Stimulated activated CD4-positive, alpha-beta T cell treated with anti-CD3 and anti-CD28 coated beads, TNF-alpha, amount 100 ng/mL, for 4 hours (primary cell): Measurements from ENCODE around the gene RFX2.

Source experiments
- DNase-seq, 3 experiments: peaks; one replicate each; pipeline ENCODE4 v3.0.0-alpha.2; 2020; ENCODE audit warnings: low read depth in 3 of 3

The RFX2 gene

DNA sequence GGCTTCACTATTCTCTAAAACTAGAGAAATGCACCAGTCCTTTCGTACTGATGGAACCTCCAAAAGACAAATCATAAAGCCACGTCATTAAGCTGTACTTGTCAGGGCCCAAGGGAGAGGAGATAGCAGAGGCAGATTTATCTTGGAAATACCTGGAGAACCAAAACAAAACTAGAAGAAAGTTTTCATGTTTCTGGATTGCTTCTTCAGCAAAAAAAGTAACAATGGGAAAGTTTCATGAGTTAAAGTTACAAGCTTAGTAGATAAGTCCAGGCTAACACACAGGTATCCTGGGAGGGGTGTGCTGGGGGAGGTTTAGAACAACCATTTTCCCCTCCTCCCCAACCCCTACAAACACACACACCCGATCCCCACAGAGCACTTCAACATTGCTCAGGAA lies 154.0 kb downstream of the RFX2 start:
- no peak for DNase-seq

DNA sequence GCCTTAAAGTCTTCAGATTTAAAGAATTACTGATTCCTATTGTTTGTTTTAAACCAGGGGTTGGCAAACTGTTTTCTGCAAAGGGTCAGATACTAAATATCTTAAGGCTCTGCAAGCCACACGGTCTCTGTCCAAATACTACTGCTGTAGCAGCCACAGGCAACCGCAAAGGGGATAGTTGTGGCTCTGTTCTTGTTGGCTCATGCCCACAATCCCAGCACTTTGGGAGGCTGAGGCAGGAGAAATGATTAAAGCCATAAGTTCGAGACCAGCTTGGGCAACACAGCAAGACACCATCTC lies 154.7 kb downstream of the RFX2 start:
- no peak for DNase-seq

DNA sequence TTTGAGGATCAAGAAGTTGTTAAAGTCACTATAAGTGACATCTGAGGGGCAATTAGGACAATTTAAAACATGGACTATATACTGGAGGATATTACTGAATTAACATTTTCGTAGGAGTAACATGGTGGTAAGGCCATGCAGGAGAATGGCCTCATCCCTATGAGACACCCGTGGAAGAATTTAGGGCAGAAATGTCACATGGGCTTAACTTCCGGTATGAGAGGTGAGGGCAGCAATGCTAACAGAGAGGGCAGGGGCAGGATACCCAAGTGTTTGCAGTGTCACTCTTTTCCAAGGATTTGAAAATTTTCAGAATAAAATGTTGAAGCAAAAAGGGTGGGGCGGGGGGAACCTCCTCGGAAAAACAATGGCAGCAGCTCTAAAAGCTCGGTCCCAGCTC lies 156.0 kb downstream of the RFX2 start:
- no peak for DNase-seq

DNA sequence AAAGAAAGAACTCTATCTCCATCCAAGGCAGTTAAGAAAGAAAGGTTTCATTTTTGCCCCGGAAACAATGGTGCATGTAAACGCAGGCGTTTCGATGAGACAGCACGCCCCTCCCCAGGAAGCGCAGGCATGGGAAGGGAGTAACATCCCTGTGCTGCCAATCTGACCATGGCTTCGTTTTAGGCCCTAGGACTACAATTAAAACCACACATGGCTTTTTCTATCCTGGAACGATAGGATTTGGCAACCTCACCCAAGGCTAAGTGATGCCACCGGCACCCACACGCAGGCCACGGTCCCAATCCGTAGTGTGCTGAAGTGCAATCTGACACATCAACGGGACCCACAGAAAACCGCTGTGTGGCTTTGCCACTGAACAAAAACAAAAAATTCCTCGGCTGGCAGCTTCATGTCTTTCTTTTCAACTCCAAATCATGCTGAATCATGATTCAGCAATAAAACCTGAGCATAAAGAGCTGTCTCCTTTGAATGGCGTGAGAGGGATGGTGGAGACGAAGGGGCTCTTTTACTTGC lies 156.6 kb downstream of the RFX2 start:
- no peak for DNase-seq

DNA sequence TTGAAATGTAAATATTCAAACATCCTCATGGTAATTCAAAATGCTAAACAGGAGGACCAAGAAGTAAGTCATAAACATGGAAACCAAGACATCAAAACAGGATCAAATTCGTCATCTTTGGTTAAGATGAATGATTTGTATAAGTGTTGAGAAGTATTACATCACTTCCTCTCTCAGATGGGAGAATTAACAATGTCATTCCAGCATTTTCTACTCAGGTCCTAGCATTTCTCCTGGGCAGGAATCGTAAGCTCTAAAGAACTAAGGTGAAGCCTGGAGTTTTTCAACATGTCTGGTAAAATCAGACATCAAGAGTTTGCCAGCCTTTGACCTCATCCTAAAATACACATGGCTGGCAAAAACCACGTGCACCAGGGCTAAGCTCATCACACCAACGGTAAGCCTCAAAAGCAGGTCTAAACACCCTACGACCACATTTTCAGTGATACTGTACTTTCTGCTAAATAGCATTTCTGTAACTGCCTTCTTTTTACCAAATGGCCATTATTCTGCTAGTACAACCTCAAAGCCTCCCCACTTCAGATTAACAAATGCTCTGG lies 157.2 kb downstream of the RFX2 start:
- no peak for DNase-seq

DNA sequence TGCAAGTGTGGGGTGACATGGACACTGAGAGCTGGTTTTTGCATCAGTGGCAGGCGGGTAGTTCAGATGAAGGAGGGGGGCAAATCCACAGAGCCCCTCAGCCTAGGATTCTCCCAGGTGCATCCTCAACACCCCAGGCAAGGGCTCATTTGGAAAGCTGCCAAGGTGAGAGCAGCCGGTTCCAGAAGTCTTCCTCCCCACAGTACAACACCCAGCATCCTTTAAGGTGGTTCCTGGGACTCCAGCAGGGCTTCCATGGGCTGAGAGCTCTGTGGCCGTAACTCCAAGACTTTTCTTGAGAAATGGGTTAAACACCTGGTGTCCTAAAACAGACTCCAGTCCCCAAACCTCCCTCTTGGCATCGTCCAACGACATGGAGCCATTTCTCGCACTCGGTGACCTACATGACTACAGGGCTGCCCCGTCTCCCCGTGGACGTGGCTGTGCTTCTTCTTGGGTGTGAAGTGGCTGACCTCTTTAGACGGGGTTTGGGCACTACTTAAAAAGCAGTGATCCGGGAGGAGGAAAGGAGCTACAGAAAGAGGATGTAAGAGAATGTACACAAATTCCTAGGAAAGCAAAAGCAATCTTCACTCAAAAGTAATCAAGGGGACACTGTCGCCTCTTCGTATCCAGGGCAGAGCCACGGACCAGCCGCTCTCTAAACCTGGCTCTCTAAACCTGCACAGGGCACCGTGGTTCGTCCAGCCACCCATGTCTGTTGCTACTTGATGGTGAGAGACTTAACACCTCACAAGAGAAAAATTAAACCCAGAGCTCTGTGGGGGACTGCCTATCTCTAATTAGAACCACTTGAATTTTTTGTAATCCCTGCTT lies 157.9 kb downstream of the RFX2 start:
- DNase-seq = no peak

DNA sequence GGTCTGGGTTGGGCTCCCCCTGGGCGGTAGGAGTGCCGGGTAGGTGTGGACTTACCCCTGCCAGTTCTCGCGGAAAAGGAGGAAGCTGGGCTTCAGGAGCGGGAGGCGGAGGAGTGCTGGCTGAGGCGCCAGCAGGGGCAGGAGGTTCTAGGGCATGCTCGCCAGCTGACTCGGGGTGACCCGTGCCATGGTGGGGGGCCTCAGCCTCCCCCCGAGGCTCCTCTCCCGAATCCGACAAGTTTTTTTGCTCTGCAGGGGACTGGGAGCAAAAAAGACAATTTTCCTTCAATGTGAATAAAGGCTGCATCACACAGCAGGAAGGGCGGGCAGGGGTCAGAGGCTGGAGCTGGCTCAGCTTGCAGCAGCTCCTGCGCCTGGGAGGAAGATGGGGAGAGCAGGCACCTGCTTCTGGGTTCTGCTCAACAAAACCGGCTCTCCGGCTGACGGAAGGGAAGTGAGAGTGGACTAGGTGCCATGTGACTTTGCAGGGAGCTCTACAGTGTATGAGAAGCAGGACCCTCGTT lies 158.9 kb downstream of the RFX2 start:
- DNase-seq = no peak

DNA sequence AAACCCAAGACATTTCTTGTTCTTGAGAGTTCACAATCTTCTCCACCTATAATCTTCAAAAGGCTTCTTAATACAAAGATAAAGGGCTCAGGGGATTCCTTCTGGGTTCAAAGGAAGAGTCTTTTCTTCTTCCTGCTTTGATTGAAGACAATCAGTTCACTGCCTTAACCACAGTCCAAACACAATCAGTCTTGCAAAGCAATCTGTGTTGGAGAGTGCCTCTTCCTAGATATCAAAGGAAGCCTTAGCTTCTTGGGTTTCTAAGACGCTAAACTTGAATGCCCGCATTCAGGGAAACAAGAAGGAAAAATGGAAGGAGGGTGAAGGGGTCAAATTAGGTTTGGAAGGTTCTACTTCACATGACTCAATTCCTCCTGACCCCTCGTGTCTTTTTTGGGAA lies 159.6 kb downstream of the RFX2 start:
- no peak for DNase-seq

DNA sequence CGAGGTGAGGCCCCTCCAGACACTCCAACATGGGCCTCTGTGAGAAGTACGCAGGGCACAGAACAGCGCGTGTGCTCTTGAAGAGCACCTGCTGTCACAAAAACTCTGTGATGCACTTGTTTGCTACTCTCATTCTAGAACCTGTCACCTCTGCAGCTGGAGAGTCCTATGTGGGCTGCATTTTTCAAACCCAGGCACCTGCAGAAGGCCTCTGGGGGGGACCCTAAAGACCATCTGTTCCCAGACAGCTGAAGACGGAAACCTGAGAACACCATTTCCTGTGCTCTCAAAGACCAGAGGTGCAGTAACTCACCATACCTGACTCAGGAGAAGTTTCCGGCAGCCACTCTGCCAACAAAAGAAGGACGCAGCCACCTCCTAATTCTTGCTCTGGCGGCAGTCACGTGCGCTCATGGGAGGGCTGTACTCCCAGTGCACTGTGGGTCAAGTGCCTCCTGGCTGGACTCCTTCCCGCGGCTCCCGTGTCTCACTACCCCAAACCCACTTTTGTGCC lies 160.5 kb downstream of the RFX2 start:
- peak in 2 of 3 experiments; percentile 13 to 23 for DNase-seq

DNA sequence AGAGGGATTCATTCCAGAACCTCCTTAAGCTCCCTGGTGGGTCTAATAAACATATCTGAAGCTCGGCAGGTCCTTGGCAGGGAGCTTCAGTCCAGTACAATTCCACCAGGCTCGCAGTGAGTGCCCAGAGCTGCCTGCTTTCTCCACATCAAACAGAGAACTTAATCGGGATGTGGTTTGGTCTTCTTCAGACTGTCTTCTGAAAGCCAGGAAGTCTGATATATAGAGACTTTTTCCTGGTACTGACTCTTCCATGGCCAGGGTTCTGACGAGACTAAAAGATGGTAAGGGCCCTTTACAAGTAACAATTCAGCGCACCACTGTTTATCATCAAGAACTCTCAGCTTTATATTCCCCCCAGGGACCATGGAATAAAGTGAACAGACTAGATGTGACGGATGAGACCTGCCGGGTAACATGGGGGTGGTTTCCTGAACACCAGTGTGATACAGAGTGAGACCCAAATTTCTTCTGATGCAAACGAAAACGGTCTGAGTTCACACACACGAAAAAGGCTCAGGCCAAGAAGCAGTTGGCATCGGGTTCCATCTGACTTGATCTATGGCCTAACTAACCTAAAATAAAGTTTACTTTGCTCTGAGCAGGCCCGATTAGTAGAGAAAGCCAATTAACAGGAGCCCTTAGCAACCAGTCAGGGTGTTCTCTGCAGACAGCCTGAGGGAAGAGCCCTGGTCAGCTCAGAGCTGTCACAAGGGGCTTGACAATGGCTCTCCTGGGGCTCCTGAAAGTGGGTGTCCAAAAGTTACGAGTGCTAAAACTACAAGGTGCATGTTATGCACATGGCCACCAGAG lies 161.3 kb downstream of the RFX2 start:
- DNase-seq = no peak

DNA sequence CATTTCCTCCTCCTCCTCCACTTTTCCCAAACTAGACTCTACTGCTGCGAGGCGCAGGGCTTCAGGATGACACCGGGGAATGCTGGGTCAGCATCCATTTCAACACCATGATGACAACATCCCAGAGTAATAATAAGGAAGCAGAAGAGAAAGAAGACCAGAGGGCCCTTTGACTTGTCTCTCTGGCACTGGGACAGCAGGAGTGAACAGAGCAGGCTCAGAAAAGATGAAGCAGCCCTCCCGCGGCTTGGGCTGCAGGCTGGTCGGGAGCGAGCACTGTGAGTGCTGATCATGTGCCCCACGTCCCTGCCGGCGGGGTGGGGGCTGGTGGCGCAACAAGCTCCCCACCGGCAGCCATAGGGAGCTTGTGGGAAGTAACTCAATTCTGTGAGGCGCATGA lies 162.9 kb downstream of the RFX2 start:
- DNase-seq = no peak

DNA sequence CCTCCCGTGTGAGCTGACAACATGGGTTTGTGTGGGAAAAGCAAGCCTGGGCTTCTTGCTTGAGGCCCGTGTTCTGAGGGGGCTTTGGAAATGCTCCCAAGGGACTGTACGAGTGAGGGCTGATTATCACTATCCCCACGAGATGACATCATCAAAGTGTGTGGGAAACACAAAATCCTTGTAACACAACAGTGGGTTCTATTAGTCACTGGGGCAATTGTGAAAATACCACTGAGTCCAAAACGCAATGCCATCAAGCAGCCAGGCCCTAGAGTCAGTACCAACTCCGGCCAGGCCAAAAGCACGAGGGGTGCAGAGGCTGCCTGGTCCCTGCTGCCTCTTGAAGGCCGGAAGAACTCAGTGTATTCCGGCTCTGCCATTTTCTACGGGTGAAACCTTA lies 166.7 kb downstream of the RFX2 start:
- no peak for DNase-seq
